ENCODE measurements around the gene MGRN1. TPM values are rescaled to one million over a fixed set of nuclear protein-coding genes. Genes with fewer than 3 reads are reported as not detected.

The MGRN1 gene
- total RNA-seq, 4 donors from 2014 or later: 49.1 to 127 (median 79.5) TPM

DNA sequence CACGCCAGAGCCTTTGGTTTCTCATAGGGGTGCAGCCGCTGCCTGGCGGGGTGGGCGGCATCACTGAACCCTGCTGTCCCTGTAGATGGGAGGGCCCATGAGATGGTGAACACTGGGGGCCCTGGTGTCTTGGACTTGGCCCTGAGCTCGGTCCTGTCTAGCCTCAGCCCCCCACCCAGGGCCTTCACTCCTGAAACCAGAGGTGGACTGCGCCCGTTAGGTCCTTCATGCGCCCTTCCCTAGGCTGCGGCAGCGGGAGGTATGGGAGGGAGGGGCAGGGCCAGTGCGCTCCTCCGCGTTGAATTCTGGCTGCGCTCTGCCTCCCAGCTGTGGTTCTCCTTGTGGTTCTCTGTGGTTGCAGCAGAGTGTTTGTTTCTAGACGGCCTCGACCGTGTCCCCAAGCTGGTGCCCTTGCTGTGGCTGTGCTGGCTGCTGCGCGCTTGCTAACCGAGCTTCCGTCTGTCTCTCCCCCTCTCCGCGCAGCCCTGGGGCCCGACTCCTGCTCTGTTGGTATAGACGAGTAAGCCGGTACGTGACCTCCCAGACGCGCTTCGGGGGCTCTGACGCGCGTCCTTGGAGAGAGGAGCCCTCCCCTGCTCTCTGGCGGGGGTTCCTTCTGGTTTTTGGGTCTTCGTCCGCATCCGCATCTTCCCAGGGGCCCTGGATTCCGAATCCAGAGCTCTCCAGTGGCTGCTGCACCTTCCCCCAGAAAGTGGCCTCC lies 61.3 kb downstream of the MGRN1 start:
- no peaks in the 10 kb centered on the region for H3K9me3 ChIP-seq
- 93% methylated on average over 38 of the region's 38 CpGs; no CpG with 5 or more reads in 1 of the 2 donors for WGBS, 2 donors (ENCODE audit: low coverage in 1 of 2)
- in situ Hi-C loops (cut with MboI; ENCODE audit: low pct_ligation_motif_present in 1 of 4, low pct_unique_long_range_greater_than_20kb in 1 of 4, low sequenced_read_pairs in 3 of 4): no loop called here
- TF ChIP-seq, protein P1, sequence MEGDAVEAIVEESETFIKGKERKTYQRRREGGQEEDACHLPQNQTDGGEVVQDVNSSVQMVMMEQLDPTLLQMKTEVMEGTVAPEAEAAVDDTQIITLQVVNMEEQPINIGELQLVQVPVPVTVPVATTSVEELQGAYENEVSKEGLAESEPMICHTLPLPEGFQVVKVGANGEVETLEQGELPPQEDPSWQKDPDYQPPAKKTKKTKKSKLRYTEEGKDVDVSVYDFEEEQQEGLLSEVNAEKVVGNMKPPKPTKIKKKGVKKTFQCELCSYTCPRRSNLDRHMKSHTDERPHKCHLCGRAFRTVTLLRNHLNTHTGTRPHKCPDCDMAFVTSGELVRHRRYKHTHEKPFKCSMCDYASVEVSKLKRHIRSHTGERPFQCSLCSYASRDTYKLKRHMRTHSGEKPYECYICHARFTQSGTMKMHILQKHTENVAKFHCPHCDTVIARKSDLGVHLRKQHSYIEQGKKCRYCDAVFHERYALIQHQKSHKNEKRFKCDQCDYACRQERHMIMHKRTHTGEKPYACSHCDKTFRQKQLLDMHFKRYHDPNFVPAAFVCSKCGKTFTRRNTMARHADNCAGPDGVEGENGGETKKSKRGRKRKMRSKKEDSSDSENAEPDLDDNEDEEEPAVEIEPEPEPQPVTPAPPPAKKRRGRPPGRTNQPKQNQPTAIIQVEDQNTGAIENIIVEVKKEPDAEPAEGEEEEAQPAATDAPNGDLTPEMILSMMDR (IDR thresholded peaks at IDR 0.05): no peak
- TF ChIP-seq POLR2AphosphoS5 (IDR thresholded peaks at IDR 0.05) (no peak), POLR2A (IDR thresholded peaks at IDR 0.05) (no peak), EP300 (IDR thresholded peaks at IDR 0.05; ENCODE audit: low read depth) (no peak)
- DNase-seq: no peak
- peaks cover 0 to 20% (median 5%) of the 10 kb centered on the region in 4 donors for H3K36me3 ChIP-seq
- H3K4me1 ChIP-seq: peaks cover 0 to 6% (median 2%) of the 10 kb centered on the region in 4 donors
- H3K4me3 ChIP-seq: no peak overlapping the region
- no peaks in the 10 kb centered on the region for H3K27me3 ChIP-seq
- H3K27ac ChIP-seq: no peak overlapping the region
- intact Hi-C loops (cut with DNase I; ENCODE audit: low total_unique reads): no loop called here

DNA sequence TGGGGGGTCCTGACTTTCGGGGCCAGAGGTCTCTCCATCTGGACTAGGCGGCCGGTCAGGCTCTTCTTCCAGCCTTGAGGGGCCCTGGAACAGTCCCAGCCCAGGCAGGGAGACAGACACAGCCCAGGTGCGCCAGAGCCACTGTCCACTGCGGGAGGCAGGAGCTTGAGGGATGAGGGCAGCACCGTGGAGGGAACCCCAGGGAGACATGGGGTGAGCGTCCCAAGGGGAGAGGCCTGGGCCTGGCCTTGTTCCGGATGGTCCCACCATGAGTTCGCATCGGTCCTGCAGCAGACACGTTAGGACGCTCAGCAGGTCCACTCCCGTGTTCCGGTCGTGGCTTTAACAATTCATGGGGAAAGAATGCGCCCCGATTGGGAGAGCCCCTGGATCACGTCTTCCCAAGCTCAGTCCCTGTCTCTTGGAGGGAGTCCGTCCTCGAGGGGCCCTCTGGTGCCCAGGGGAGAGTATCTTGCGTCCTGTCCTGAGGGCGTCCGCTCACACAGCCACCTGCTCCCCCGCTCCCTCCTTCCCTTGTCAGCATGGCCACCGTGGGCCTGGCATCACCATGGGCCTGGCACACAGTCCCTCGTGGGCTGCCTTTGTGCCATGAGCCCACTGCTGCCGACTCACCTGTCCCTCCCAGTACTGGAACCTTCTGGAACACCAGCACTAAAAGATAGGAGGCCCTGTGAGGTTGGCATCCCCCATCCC lies 62.0 kb downstream of the MGRN1 start:
- in situ Hi-C loops (cut with MboI; ENCODE audit: low pct_ligation_motif_present in 1 of 4, low pct_unique_long_range_greater_than_20kb in 1 of 4, low sequenced_read_pairs in 3 of 4): no loop called here
- WGBS, 2 donors (ENCODE audit: low coverage in 1 of 2): 89 to 100% methylated on average over 4 to 27 of the region's 27 CpGs
- H3K27ac ChIP-seq: no peak overlapping the region
- TF ChIP-seq POLR2AphosphoS5 (IDR thresholded peaks at IDR 0.05) (no peak), EP300 (IDR thresholded peaks at IDR 0.05; ENCODE audit: low read depth) (no peak), POLR2A (IDR thresholded peaks at IDR 0.05) (no peak)
- TF ChIP-seq, protein P1 (IDR thresholded peaks at IDR 0.05): no peak
- H3K4me1 ChIP-seq: peaks cover 0 to 3% (median 0%) of the 10 kb centered on the region in 4 donors
- H3K9me3 ChIP-seq: no peaks in the 10 kb centered on the region
- H3K36me3 ChIP-seq: peaks cover 0 to 20% (median 5%) of the 10 kb centered on the region in 4 donors
- DNase-seq: no peak
- intact Hi-C loops (cut with DNase I; ENCODE audit: low total_unique reads): no loop called here
- no peaks in the 10 kb centered on the region for H3K27me3 ChIP-seq
- no peak overlapping the region for H3K4me3 ChIP-seq

DNA sequence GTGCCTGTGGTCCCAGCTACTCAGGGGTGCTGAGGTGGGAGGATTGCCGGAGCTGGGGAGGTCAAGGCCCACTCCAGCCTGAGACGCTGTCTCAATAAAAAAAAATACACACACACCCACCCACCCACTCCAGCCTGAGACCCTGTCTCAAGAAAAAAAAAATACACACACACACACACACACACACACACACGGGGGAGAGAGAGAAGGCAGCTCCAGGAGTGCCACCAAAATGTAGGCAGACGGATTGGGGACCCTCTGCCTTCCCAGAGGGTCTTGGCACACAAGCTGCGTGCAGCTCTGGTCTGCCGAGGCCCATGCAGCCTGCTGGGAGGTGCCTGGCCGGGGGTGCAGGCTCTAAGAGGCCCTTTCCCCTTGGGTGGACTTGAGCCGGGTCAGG lies 62.8 kb downstream of the MGRN1 start:
- no peak overlapping the region for H3K27ac ChIP-seq
- no peak overlapping the region for H3K4me3 ChIP-seq
- 83% methylated on average over 8 of the region's 8 CpGs; no CpG with 5 or more reads in 1 of the 2 donors for WGBS, 2 donors (ENCODE audit: low coverage in 1 of 2)
- intact Hi-C loops (cut with DNase I; ENCODE audit: low total_unique reads) (no loop called here), in situ Hi-C loops (cut with MboI; ENCODE audit: low pct_ligation_motif_present in 1 of 4, low pct_unique_long_range_greater_than_20kb in 1 of 4, low sequenced_read_pairs in 3 of 4) (no loop called here)
- peaks cover 0 to 20% (median 5%) of the 10 kb centered on the region in 4 donors for H3K36me3 ChIP-seq
- H3K4me1 ChIP-seq: peaks cover 2 to 5% (median 4%) of the 10 kb centered on the region in 4 donors
- TF ChIP-seq EP300 (IDR thresholded peaks at IDR 0.05; ENCODE audit: low read depth) (no peak), POLR2AphosphoS5 (IDR thresholded peaks at IDR 0.05) (no peak), POLR2A (IDR thresholded peaks at IDR 0.05) (no peak)
- TF ChIP-seq, protein P1 (IDR thresholded peaks at IDR 0.05): no peak
- DNase-seq: no peak
- no peaks in the 10 kb centered on the region for H3K9me3 ChIP-seq
- no peaks in the 10 kb centered on the region for H3K27me3 ChIP-seq

GRCh38 chr16:4687946-4688673 lies 63.5 kb downstream of the MGRN1 start:
- no peak for TF ChIP-seq EP300 (IDR thresholded peaks at IDR 0.05; ENCODE audit: low read depth)
- TF ChIP-seq POLR2AphosphoS5 (IDR thresholded peaks at IDR 0.05): no peak
- TF ChIP-seq, protein P1 (IDR thresholded peaks at IDR 0.05): no peak
- no peak for TF ChIP-seq POLR2A (IDR thresholded peaks at IDR 0.05)
- no peaks in the 10 kb centered on the region for H3K9me3 ChIP-seq
- no peaks in the 10 kb centered on the region for H3K27me3 ChIP-seq
- in situ Hi-C loops (cut with MboI; ENCODE audit: low pct_ligation_motif_present in 1 of 4, low pct_unique_long_range_greater_than_20kb in 1 of 4, low sequenced_read_pairs in 3 of 4) (no loop called here), intact Hi-C loops (cut with DNase I; ENCODE audit: low total_unique reads) (no loop called here)
- H3K27ac ChIP-seq: no peak overlapping the region
- peaks cover 0 to 20% (median 5%) of the 10 kb centered on the region in 4 donors for H3K36me3 ChIP-seq
- no peak for DNase-seq
- no peak overlapping the region for H3K4me3 ChIP-seq
- 94% methylated on average over 38 of the region's 39 CpGs; no CpG with 5 or more reads in 1 of the 2 donors for WGBS, 2 donors (ENCODE audit: low coverage in 1 of 2)
- peaks cover 8 to 12% (median 9%) of the 10 kb centered on the region in 4 donors for H3K4me1 ChIP-seq
